SK-N-SH (cell line): Measurements from ENCODE around the gene PEDS1.

Experiments used
- CTCF ChIP-seq: fragments of 200-600 bp; sonication (generic); IDR thresholded peaks from 2 replicates; pipeline ENCODE4 v1.6.1; 2017; ENCODE audit warnings: antibody characterized with exemption, mild to moderate bottlenecking, moderate library complexity
- ELF1 ChIP-seq: IDR thresholded peaks from 2 replicates; pipeline ENCODE4 v1.4.0; 2012
- EP300 ChIP-seq, 2 experiments: IDR thresholded peaks; 2 replicates each; pipeline versions ENCODE4 v1.4.0 to v1.6.1; 2012; ENCODE audit warnings: borderline replicate concordance in 1 of 2, low read depth in 1 of 2, low read length in 1 of 2
- IRF3 ChIP-seq: fragments of 150-350 bp; IDR thresholded peaks from 2 replicates; pipeline ENCODE4 v1.6.1; 2016; ENCODE audit warnings: mild to moderate bottlenecking, low read depth, low read length

GRCh38 chr20:50110141-50111047 is 43.1 kb downstream of the PEDS1 start:
- TF ChIP-seq CTCF, result no peak
- no peak for TF ChIP-seq EP300 (IDR thresholded peaks at IDR 0.05; ENCODE audit: borderline replicate concordance in 1 of 2, low read depth in 1 of 2, low read length in 1 of 2)
- no peak for TF ChIP-seq IRF3
- TF ChIP-seq ELF1, result no peak
